A673 (cell line): ENCODE data around the gene ERO1B.

Experiments
- CTCF ChIP-seq: fragments of 300-800, 200-600 bp; sonication (generic); conservative IDR thresholded peaks from 2 replicates; pipeline ENCODE4 v1.5.1; 2017; ENCODE audit warnings: low read depth, mild to moderate bottlenecking, antibody characterized with exemption, low read length, moderate library complexity, mixed read lengths
- EZH2 ChIP-seq: fragments of 200-600 bp; sonication (generic); IDR thresholded peaks from 2 replicates; pipeline ENCODE4 v1.6.1; 2017; ENCODE audit warnings: borderline replicate concordance, low read depth, mild to moderate bottlenecking, mixed read lengths, antibody characterized with exemption, low read length; ENCODE audit not compliant: poor library complexity, severe bottlenecking

GRCh38 chr1:236301958-236302335, 20.2 kb upstream of the ERO1B start:
- TF ChIP-seq CTCF (no peak), EZH2 (no peak)
